HUES6 (cell line): ENCODE data around the gene MGLL.
A peak's percentile ranks its signal among the peaks of the same experiment; 100 is the strongest.

Source experiments
- H3K27ac ChIP-seq: 2 replicates; pipeline ENCODE4 v1.7.0; 2013; ENCODE audit warnings: low read depth, mild to moderate bottlenecking, low read length, inconsistent platforms
- H3K27me3 ChIP-seq: 2 replicates; pipeline ENCODE4 v1.6.1; 2013; ENCODE audit warnings: low read length; ENCODE audit not compliant: control insufficient read depth, insufficient read depth
- H3K36me3 ChIP-seq: 2 replicates; pipeline ENCODE4 v1.6.1; 2013; ENCODE audit warnings: low read length; ENCODE audit not compliant: control insufficient read depth, insufficient read depth
- H3K4me1 ChIP-seq: 2 replicates; pipeline ENCODE4 v1.6.1; 2013; ENCODE audit warnings: low read length; ENCODE audit not compliant: control insufficient read depth, insufficient read depth
- H3K4me3 ChIP-seq: 2 replicates; pipeline ENCODE4 v1.5.1; 2013; ENCODE audit warnings: low read depth, low read length
- H3K9ac ChIP-seq: one replicate; pipeline ENCODE4 v1.6.1; 2013; ENCODE audit warnings: mild to moderate bottlenecking, low read length
- H3K9me3 ChIP-seq: 2 replicates; pipeline ENCODE4 v1.6.1; 2013; ENCODE audit warnings: low read depth, low read length; ENCODE audit not compliant: control insufficient read depth, insufficient read depth

Gene MGLL

DNA sequence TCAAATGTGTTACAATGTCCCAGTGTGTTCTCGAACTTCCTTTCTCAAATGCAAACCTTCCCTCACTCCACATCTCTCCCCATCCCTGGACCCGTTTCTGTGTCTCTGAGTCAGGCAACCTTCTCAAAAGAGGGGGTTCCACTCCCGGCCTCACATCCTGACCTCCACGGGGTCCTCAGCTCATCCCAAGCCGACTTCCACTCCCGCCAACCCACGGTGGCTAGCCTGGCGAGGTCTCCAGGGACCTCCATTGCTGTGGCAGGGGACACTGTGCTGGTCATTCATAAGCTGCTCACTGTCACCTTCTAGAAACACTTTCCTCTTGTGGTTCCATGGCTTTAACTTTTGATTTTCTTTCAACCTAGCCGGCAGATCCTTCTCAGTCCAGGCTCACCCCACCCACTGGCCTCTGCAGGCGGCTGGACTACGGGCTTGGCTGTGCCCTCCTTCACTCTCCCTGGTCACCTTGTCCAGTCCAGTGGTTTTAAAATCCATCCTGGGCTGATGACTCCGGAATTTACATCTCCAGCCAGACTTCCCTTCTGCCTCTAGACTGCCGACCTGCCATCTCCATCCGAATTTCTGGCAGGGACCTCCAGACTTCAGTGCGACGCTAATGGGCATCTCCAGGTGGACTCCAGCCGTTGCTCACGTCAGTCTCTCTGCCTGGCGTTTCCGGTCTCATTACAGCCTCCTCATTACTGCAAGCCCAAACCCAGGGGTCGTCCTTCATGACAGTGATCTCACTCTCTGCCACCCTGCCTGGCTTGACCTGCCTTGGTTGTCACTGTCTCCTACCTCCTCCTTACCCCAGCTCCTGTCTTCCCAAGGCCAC is 129.6 kb downstream of the MGLL start:
- peaks cover 36% of the 10 kb centered on the region for H3K4me1 ChIP-seq
- no peak overlapping the region for H3K4me3 ChIP-seq
- H3K9ac ChIP-seq, result no peak overlapping the region
- no peaks in the 10 kb centered on the region for H3K9me3 ChIP-seq
- H3K36me3 ChIP-seq, result no peaks in the 10 kb centered on the region
- no peak overlapping the region for H3K27ac ChIP-seq
- no peaks in the 10 kb centered on the region for H3K27me3 ChIP-seq

GRCh38 chr3:127691974-127692373 is 130.3 kb downstream of the MGLL start:
- Histone ChIP-seq H3K9ac (no peak overlapping the region), H3K36me3 (no peaks in the 10 kb centered on the region), H3K27ac (no peak overlapping the region), H3K27me3 (no peaks in the 10 kb centered on the region), H3K9me3 (no peaks in the 10 kb centered on the region; the same call in 1 of the 2 replicates), H3K4me3 (no peak overlapping the region), H3K4me1 (peaks cover 30% of the 10 kb centered on the region)

GRCh38 chr3:127691489-127691888 is 130.8 kb downstream of the MGLL start:
- Histone ChIP-seq H3K36me3 (no peaks in the 10 kb centered on the region), H3K27me3 (no peaks in the 10 kb centered on the region), H3K9me3 (no peaks in the 10 kb centered on the region; the same call in 1 of the 2 replicates), H3K9ac (no peak overlapping the region), H3K27ac (no peak overlapping the region), H3K4me3 (no peak overlapping the region), H3K4me1 (peaks cover 26% of the 10 kb centered on the region)

GRCh38 chr3:127690823-127691452 is 131.4 kb downstream of the MGLL start:
- H3K36me3 ChIP-seq, result no peaks in the 10 kb centered on the region
- no peak overlapping the region for H3K4me3 ChIP-seq
- H3K9me3 ChIP-seq, result no peaks in the 10 kb centered on the region; the same call in 1 of the 2 replicates
- H3K27ac ChIP-seq, result no peak overlapping the region
- no peaks in the 10 kb centered on the region for H3K27me3 ChIP-seq
- no peak overlapping the region for H3K9ac ChIP-seq
- peaks cover 26% of the 10 kb centered on the region for H3K4me1 ChIP-seq

- Histone ChIP-seq H3K27me3 (no peaks in the 10 kb centered on the region), H3K9me3 (no peaks in the 10 kb centered on the region; the same call in 1 of the 2 replicates), H3K4me1 (peaks cover 26% of the 10 kb centered on the region), H3K4me3 (no peak overlapping the region), H3K9ac (no peak overlapping the region), H3K36me3 (no peaks in the 10 kb centered on the region), H3K27ac (peak overlapping the region; percentile 13; the same call in 1 of the 2 replicates)
Observed at GRCh38 chr3:127690106-127690505, 132.2 kb downstream of the MGLL start.

- no peaks in the 10 kb centered on the region for H3K36me3 ChIP-seq
- peaks cover 26% of the 10 kb centered on the region for H3K4me1 ChIP-seq
- no peak overlapping the region for H3K9ac ChIP-seq
- H3K27me3 ChIP-seq, result no peaks in the 10 kb centered on the region
- no peak overlapping the region for H3K4me3 ChIP-seq
- H3K27ac ChIP-seq, result no peak overlapping the region
- no peaks in the 10 kb centered on the region; the same call in 1 of the 2 replicates for H3K9me3 ChIP-seq
Observed at GRCh38 chr3:127689266-127689860, 133.0 kb downstream of the MGLL start.

- Histone ChIP-seq H3K4me3 (no peak overlapping the region), H3K9me3 (no peaks in the 10 kb centered on the region; the same call in 1 of the 2 replicates), H3K9ac (no peak overlapping the region), H3K27me3 (no peaks in the 10 kb centered on the region), H3K27ac (no peak overlapping the region), H3K4me1 (peaks cover 26% of the 10 kb centered on the region), H3K36me3 (no peaks in the 10 kb centered on the region)
Observed at GRCh38 chr3:127688416-127689265, 133.7 kb downstream of the MGLL start.

DNA sequence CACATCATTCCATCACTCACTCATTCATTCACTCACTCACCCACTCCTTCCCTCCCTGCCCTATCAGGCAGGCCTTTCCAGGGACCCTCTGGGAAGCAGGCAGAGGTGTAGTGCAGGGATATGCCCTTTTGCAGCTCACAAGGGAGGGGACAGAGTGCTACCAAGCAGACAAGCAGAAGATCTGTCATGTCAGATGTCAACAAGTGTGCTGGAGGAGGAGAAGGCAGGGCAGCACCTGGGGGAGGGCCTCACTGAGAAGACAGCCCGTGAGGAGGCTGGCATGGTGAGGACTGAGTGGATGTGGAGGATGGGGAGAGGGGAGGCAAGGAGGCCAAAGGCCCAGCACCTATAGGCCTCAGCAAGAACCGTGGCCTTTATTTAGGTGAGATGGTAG is 134.3 kb downstream of the MGLL start:
- Histone ChIP-seq H3K27ac (no peak overlapping the region), H3K9ac (no peak overlapping the region), H3K4me3 (no peak overlapping the region), H3K9me3 (no peaks in the 10 kb centered on the region; the same call in 1 of the 2 replicates), H3K27me3 (no peaks in the 10 kb centered on the region), H3K36me3 (no peaks in the 10 kb centered on the region), H3K4me1 (peaks cover 26% of the 10 kb centered on the region)

- Histone ChIP-seq H3K27ac (no peak overlapping the region), H3K27me3 (no peaks in the 10 kb centered on the region), H3K4me1 (peaks cover 30% of the 10 kb centered on the region)
Observed at GRCh38 chr3:127687228-127687737, 135.0 kb downstream of the MGLL start.

GRCh38 chr3:127686512-127686894 is 135.8 kb downstream of the MGLL start:
- H3K27ac ChIP-seq, result no peak overlapping the region
- no peaks in the 10 kb centered on the region for H3K36me3 ChIP-seq
- H3K9ac ChIP-seq, result no peak overlapping the region
- peaks cover 30% of the 10 kb centered on the region for H3K4me1 ChIP-seq
- H3K9me3 ChIP-seq, result no peaks in the 10 kb centered on the region; the same call in 1 of the 2 replicates
- H3K4me3 ChIP-seq, result no peak overlapping the region
- no peaks in the 10 kb centered on the region for H3K27me3 ChIP-seq

More at GRCh38 chr3:127687228-127687737, 135.0 kb downstream of the MGLL start:
- Histone ChIP-seq H3K9ac (no peak overlapping the region), H3K36me3 (no peaks in the 10 kb centered on the region), H3K4me3 (no peak overlapping the region), H3K9me3 (no peaks in the 10 kb centered on the region; the same call in 1 of the 2 replicates)
